HG02571 (cell line): ENCODE measurements around the gene FAM111B.
A peak's percentile ranks its signal among the peaks of the same experiment; 100 is the strongest.

Experiments
- ATAC-seq: cut with Tn5 transposase; IDR thresholded peaks from one replicate; pipeline ENCODE4 v1.9.1; 2021; ENCODE audit warnings: mild to moderate bottlenecking, moderate library complexity; ENCODE audit not compliant: unreplicated experiment

FAM111B gene

GRCh38 chr11:59154610-59155009 lies 47.6 kb downstream of the FAM111B start:
- ATAC-seq = no peak

DNA sequence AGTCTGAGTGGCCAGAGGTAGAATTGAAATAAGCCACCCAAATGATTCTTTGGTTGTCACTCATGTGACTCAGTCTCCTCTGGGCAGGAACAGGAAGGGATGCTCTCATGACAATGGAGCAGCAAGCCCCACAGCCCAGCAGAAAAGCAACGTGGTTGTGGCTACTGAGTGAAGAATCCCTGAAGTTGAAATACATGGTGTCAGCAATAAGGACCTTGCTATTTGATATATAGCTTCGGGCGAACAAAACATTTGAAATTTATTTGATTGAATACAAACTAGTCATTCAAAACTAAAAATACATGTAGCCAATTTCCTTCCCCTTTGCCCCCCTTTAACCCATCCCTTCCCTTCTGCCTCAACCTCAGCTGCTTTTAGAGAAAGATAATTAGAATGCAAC lies 50.4 kb downstream of the FAM111B start:
- no peak for ATAC-seq

DNA sequence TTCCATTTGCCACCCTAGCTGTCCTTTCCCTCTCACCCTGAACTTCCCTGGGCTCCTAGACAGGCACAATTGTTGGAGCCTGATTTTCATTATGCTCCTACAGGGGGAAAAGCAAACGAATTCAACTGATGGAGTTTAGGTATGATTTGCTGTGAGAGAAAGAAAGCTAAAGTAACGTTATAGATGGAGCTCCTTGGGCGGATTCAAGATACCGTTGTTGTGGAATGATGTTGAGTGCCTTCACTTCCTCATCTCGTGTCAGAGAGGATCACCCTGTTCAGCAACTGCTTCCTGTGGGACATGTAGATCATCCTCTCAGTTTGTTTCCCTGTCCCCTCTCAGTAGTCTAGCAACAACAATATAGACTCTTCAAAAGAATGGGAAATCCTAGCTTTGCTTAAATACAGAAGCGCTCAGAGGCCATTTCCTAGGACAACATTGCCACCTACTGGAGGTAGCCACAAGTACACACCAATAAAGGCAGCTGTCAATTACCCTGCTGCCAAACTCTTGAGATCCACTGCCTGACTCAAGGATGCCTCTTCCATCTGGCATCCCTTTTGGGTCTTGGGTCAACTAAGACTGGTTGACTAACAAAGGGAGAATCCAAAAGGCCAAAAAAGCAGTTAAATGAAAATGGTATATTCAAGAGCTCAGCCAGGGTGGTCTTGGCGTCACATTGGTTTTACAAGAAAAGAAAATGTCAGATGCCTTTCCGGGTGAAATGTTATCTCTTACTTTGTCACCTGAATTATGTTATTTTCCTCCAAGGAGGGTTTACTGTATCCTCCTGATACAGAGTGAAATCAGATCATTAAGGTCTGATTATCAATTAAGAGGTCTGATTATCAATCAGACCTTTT lies 51.4 kb downstream of the FAM111B start:
- ATAC-seq = peak; percentile 94

DNA sequence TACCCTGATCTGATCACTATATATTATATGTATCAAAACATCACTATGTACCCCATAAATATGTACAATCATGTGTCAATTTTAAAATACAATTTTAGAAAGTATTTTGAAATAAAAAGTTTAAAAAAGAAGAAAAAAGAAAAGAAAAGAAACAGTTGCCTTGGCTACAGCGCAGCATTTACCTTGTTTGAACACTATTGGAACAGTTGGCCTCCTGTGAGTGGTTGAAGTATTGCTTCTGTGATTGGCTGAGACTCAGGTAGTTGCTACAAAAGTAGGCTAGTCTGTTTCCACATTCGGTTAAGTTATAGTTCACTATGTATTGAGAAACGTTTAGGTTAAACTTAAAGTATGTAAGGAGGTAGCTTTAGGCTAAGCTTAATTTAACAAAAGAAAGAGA lies 57.0 kb downstream of the FAM111B start:
- no peak for ATAC-seq

DNA sequence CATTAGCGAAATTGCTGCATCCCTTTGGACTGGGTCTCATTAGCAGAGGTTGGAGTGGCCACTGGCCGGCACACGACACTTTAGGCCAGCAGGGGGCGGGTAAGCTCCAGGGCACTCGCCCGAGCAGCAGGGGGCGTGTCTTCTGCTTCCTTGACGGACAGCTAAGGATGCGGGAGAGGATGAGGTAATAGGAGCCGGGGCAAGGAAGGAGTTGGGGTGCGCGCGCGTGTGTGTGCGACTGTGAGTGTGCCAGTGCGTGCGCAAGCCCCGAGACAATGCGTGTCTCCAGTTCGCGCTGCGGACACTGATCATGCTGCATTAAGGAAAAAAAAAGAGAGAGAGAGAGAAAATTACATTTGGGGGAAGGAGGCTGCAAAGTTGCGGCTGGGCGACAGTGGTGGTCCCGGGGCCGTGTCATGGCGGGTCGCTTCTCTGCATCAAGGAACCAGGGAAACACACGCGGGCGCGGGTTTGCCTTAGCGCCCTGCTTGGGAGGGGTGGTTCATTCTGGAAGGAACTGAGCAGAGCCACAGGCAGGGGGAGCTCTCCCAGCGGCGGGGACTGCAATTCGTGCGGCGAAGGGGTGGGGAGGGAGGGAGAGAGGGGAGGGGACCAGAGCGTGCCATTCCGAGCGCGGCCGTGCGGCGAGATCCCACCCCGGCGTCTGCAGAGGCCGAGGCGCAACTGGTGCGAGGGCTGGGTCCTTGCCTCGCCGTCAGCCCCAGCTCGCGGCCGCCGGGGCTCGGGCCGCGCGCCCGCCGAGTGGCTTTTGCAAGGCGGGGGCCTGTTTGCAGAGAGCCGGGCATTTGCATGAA lies 64.7 kb downstream of the FAM111B start, which contains the start of gene DTX4:
Gene DTX4, plus strand, starts transcription at position 625 of the 815 bp plus-strand sequence. CDS start 464 bp downstream, outside the sequence.
- ATAC-seq = peak; percentile 78

GRCh38 chr11:59172345-59173079 lies 65.5 kb downstream of the FAM111B start:
- ATAC-seq = peak; percentile 29

GRCh38 chr11:59173080-59173963 lies 66.3 kb downstream of the FAM111B start:
- peak; percentile 6 for ATAC-seq

- ATAC-seq = no peak
Observed at GRCh38 chr11:59173964-59174663, 67.1 kb downstream of the FAM111B start.

DNA sequence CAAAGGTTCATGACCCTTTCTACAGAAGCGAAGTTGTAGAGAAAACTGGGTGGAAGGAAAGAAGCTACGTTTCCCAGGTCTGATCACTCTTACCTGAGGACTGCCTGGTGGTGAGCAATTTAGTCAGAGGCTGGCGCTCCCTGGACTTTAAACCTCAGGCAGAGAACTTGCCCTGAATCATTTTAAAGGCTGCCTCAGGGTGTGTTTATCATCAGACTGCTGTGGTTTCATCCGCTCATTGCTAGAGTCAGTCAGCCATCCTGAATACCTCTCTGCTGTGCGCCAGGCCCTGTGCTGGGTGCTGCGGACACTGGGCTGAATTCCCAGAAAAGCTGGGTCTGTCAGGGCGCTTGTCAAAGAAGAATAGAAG lies 67.6 kb downstream of the FAM111B start:
- ATAC-seq = no peak

DNA sequence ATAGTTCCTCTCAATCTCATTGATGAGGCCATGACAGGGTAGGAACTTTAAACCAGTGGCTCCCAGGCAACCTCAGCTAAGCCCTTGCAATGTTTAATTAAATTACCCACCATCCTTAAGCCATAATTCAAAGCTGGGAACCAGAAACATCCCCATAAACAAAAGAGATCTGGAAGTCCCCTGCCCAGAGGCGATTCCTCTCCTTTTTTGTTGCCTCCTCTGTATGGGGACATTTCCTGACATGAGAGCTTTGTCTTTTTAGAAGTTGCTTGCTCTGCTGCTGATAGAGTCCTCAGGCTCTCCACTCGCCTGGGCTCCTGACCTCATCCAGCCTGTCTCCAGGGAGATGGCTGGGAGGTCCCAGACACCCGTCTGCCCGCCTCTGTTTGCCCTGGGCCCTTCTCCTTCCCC lies 68.1 kb downstream of the FAM111B start:
- no peak for ATAC-seq

GRCh38 chr11:59176330-59176729 lies 69.3 kb downstream of the FAM111B start:
- no peak for ATAC-seq
